HCT116 (cell line): ENCODE measurements around the gene PIM3. TPM values are rescaled to one million over a fixed set of nuclear protein-coding genes. Genes with fewer than 3 reads are reported as not detected.

ENCODE experiments used
- ATAC-seq: fragments of 200-7000 bp; cut with Tn5 transposase; 2 replicates; pipeline ENCODE4 v1.9.1; 2020; ENCODE audit warnings: mild to moderate bottlenecking, moderate library complexity
- BruUV-seq: library from RNA; stranded (reverse); fragments of 400-500 nt; replicated peaks from 2 replicates; lab custom pipeline; 2021; lab: Mats Ljungman, UMichigan
- CTCF ChIA-PET: fragments of 300-600 bp; sonication (Branson Sonifier 250); formaldehyde crosslinking; loops from one replicate; lab custom pipeline; 2021; ENCODE audit warnings: antibody characterized with exemption; lab: Charles Lee
- POLR2A ChIA-PET: fragments of 300-600, 350-600 bp; sonication (Branson Sonifier 250); formaldehyde crosslinking; loops from one replicate; lab custom pipeline; 2021; ENCODE audit warnings: antibody characterized with exemption; lab: Charles Lee
- RAD21 ChIA-PET, 2 experiments: fragments of 300-600 bp; sonication (Branson Sonifier 250); formaldehyde crosslinking; loops; one replicate each; lab custom pipeline; 2023; ENCODE audit warnings: low total read pairs in 2 of 2; ENCODE audit not compliant: uncharacterized antibody in 2 of 2, unreplicated experiment in 2 of 2, low non-redundant PET in 1 of 2; lab: Charles Lee
- DNase-seq: peaks from one replicate; pipeline ENCODE4 v3.0.0-alpha.2; 2010; ENCODE audit warnings: low read depth, low spot score
- H2AFZ ChIP-seq: fragments of 200-600 bp; shearing (Covaris generic), sonication (generic); 2 replicates; pipeline ENCODE4 v1.6.1; 2017; ENCODE audit warnings: low read depth, mixed run types, mixed read lengths, antibody characterized with exemption, low read length; ENCODE audit not compliant: poor library complexity, severe bottlenecking
- H3K27ac ChIP-seq: 2 replicates; pipeline ENCODE4 v1.5.1; 2012; ENCODE audit warnings: low read depth, low read length
- H3K27me3 ChIP-seq: fragments of 200-600 bp; sonication (generic); 2 replicates; pipeline ENCODE4 v1.6.1; 2016; ENCODE audit warnings: mixed run types, low read length, mixed read lengths; ENCODE audit not compliant: insufficient read depth
- H3K36me3 ChIP-seq, 2 experiments: fragments of 200-500 bp in 1 of 2; fragments of 200-600 bp in 1 of 2; sonication (Bioruptor generic) in 1 of 2; sonication (generic) in 1 of 2; 2 replicates each; pipeline versions ENCODE4 v1.5.1 to v1.6.1; 2014 to 2016; ENCODE audit warnings: low read length in 2 of 2, inconsistent platforms in 1 of 2, mixed read lengths in 1 of 2, mixed run types in 1 of 2; ENCODE audit not compliant: insufficient read depth in 2 of 2, control insufficient read depth in 1 of 2
- H3K4me1 ChIP-seq, 2 experiments: fragments of 200-600 bp in 1 of 2; sonication (generic) in 1 of 2; 2 replicates each; pipeline versions ENCODE4 v1.5.1 to v1.6.1; 2012 to 2017; ENCODE audit warnings: low read length in 2 of 2, inconsistent platforms in 1 of 2, mild to moderate bottlenecking in 1 of 2, mixed read lengths in 1 of 2, mixed run types in 1 of 2, moderate library complexity in 1 of 2; ENCODE audit not compliant: insufficient read depth in 2 of 2, control insufficient read depth in 1 of 2
- H3K4me2 ChIP-seq: fragments of 200-600 bp; sonication (generic); 2 replicates; pipeline ENCODE4 v1.6.1; 2017; ENCODE audit warnings: mixed run types, low read length, mixed read lengths
- H3K4me3 ChIP-seq, 2 experiments: fragments of 200-600 bp in 1 of 2; sonication (generic) in 1 of 2; replicated peaks in 1 of 2; 2 replicates each; pipeline ENCODE4 v1.5.1; 2011 to 2016; ENCODE audit warnings: low read length in 2 of 2, control low read depth in 1 of 2, low read depth in 1 of 2, mild to moderate bottlenecking in 1 of 2, mixed read lengths in 1 of 2, mixed run types in 1 of 2
- H3K79me2 ChIP-seq: fragments of 200-600 bp; sonication (generic); 2 replicates; pipeline ENCODE4 v1.6.1; 2017; ENCODE audit warnings: mild to moderate bottlenecking, mixed run types, low read length, moderate library complexity, mixed read lengths; ENCODE audit not compliant: insufficient read depth
- H3K9ac ChIP-seq: fragments of 200-600 bp; sonication (generic); 2 replicates; pipeline ENCODE4 v1.6.1; 2016; ENCODE audit warnings: low read length, mixed read lengths
- H3K9me2 ChIP-seq: fragments of 200-600 bp; sonication (generic), shearing (Covaris generic); 2 replicates; pipeline ENCODE4 v1.6.1; 2017; ENCODE audit warnings: mixed run types, mild to moderate bottlenecking, moderate library complexity; ENCODE audit not compliant: insufficient read depth
- H3K9me3 ChIP-seq, 2 experiments: fragments of 200-500 bp in 1 of 2; fragments of 200-600 bp in 1 of 2; sonication (Bioruptor generic) in 1 of 2; sonication (generic) in 1 of 2; 2 replicates each; pipeline ENCODE4 v1.6.1; 2014 to 2017; ENCODE audit warnings: low read length in 2 of 2, mixed read lengths in 2 of 2, inconsistent platforms in 1 of 2, low read depth in 1 of 2, mild to moderate bottlenecking in 1 of 2, mixed run types in 1 of 2, moderate library complexity in 1 of 2; ENCODE audit not compliant: control insufficient read depth in 1 of 2, insufficient read depth in 1 of 2
- H4K20me1 ChIP-seq: fragments of 200-600 bp; sonication (generic), shearing (Covaris generic); 2 replicates; pipeline ENCODE4 v1.6.1; 2017; ENCODE audit warnings: mixed run types, mild to moderate bottlenecking, moderate library complexity; ENCODE audit not compliant: insufficient read depth
- CBX3 ChIP-seq: IDR thresholded peaks from 2 replicates; pipeline ENCODE4 v1.6.1; 2012; ENCODE audit warnings: low read depth
- CEBPB ChIP-seq: IDR thresholded peaks from 2 replicates; pipeline ENCODE4 v1.6.1; 2012; ENCODE audit warnings: low read depth
- EZH2phosphoT487 ChIP-seq: fragments of 200-600 bp; IDR thresholded peaks from 2 replicates; pipeline ENCODE4 v1.6.1; 2018; ENCODE audit warnings: antibody characterized with exemption, borderline replicate concordance
- RAD21 ChIP-seq: IDR thresholded peaks from 2 replicates; pipeline ENCODE4 v1.6.1; 2012; ENCODE audit warnings: low read depth, mild to moderate bottlenecking
- REST ChIP-seq: IDR thresholded peaks from 2 replicates; pipeline ENCODE4 v1.6.1; 2012; ENCODE audit warnings: low read depth
- TCF7L2 ChIP-seq: IDR thresholded peaks from 2 replicates; pipeline ENCODE4 v1.7.0; 2011; ENCODE audit warnings: borderline replicate concordance, inconsistent platforms; ENCODE audit not compliant: insufficient read depth, insufficient read length; ENCODE audit errors: extremely low read depth
- intact Hi-C: fragments of 100-400 bp; cut with micrococcal nuclease; formaldehyde crosslinking; loops from 2 replicates; pipeline ENCODE4 v1.10.0; 2022
- total RNA-seq: library from RNA; stranded (reverse); gene quantifications from one replicate; pipeline ENCODE4 v1.2.1, GENCODE V29; 2021; ENCODE audit not compliant: unreplicated experiment
- TF ChIP-seq, protein P1 (sequence below): IDR thresholded peaks from 2 replicates; pipeline ENCODE4 v1.6.1; 2011; ENCODE audit warnings: mild to moderate bottlenecking, low read length, moderate library complexity; ENCODE audit not compliant: insufficient replicate concordance; ENCODE audit errors: extremely low read depth

The PIM3 gene
- total RNA-seq, 1 experiment from 2014 or later, result 116 TPM

DNA sequence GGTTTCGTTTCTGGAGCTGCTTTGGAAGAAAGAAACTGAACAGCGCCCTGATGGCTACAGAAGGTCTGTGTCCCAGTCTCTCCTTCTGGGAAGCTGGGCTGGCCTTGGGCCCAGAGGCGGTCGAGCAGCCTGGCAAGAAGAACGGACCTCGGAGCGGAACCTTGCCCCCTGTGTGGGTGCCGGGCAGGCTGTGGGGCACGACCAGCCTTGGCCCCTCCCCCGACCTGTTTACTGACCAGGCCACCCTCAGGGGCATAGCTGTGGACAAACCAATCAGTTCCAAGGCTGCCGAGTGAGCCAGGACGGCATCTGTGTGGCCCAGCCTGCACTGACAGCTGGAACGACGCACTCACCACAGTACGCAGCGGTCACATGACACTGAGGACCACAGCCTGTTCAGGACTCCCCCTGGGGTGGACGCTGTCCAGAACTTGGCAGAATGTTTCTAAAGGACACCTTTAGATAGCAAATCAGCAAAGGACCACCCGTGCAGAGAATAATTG, 7.2 kb downstream of the PIM3 start:
- no TSS peak for BruUV-seq
- RAD21 ChIA-PET, result no interaction called here
- intact Hi-C loops, result no loop called here
- no peak for TF ChIP-seq CEBPB
- no peak for TF ChIP-seq RAD21
- TF ChIP-seq, protein P1, sequence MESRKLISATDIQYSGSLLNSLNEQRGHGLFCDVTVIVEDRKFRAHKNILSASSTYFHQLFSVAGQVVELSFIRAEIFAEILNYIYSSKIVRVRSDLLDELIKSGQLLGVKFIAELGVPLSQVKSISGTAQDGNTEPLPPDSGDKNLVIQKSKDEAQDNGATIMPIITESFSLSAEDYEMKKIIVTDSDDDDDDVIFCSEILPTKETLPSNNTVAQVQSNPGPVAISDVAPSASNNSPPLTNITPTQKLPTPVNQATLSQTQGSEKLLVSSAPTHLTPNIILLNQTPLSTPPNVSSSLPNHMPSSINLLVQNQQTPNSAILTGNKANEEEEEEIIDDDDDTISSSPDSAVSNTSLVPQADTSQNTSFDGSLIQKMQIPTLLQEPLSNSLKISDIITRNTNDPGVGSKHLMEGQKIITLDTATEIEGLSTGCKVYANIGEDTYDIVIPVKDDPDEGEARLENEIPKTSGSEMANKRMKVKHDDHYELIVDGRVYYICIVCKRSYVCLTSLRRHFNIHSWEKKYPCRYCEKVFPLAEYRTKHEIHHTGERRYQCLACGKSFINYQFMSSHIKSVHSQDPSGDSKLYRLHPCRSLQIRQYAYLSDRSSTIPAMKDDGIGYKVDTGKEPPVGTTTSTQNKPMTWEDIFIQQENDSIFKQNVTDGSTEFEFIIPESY, result no peak
- no peak for TF ChIP-seq CBX3
- peaks cover 13% of the 10 kb centered on the region; the same call in 1 of the 2 replicates for H4K20me1 ChIP-seq
- DNase-seq (no peak), ATAC-seq (no peak)
- no peaks in the 10 kb centered on the region for H3K9me3 ChIP-seq
- peaks cover 42 to 85% of the 10 kb centered on the region in 2 experiments for H3K4me1 ChIP-seq
- H3K27me3 ChIP-seq, result no peaks in the 10 kb centered on the region
- POLR2A ChIA-PET, result interaction anchor here (0.6 kb wide), 1 partner anchor 33 kb away, joined by 4 read pairs; no protein-coding TSS in a partner anchor
- H3K9me2 ChIP-seq, result no peaks in the 10 kb centered on the region
- H3K36me3 ChIP-seq, result peaks cover 18 to 22% of the 10 kb centered on the region in 2 experiments; a peak in 3 of 4 replicates
- no peak overlapping the region for H3K4me3 ChIP-seq
- H3K9ac ChIP-seq, result no peak overlapping the region
- H2AFZ ChIP-seq, result no peak overlapping the region
- H3K27ac ChIP-seq, result peak overlapping the region; percentile 48; the same call in 1 of the 2 replicates
- no peak overlapping the region for H3K4me2 ChIP-seq
- H3K79me2 ChIP-seq, result peaks cover 27% of the 10 kb centered on the region
- CTCF ChIA-PET, result no interaction called here

DNA sequence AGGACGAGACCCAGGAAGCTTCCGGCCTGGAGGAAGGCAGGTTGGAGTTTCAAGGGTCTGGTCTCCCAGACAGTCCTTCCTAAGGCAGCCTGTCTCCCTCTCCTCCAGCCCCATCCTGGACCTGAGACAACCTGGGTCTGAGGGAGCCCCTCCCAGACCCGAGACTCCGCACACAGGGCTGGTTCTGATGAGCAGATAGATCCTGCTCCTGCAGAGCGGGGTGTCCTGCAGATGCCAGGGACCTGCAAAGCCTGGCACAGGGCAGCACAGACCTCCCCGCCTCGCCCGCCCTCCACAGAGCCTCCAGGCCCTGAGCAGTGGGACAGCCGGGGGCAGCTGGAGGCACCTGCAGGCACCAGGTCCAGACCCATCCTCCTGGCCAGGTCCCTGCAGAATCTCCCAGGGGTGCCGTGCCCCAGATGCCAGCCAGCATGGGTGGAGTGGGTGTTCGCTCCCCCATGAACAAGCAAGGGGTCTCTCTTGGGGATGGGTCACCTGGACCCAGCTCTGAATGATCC, 7.8 kb downstream of the PIM3 start:
- Histone ChIP-seq H3K27ac (peak overlapping the region; percentile 70; the same call in 1 of the 2 replicates), H3K9ac (no peak overlapping the region), H3K4me1 (peaks cover 40 to 85% of the 10 kb centered on the region in 2 experiments), H3K36me3 (peaks cover 12 to 15% of the 10 kb centered on the region in 2 experiments; a peak in 3 of 4 replicates), H3K9me2 (no peaks in the 10 kb centered on the region), H3K9me3 (no peaks in the 10 kb centered on the region), H3K4me3 (no peak overlapping the region), H3K4me2 (no peak overlapping the region), H2AFZ (no peak overlapping the region), H3K27me3 (no peaks in the 10 kb centered on the region), H3K79me2 (peaks cover 21% of the 10 kb centered on the region), H4K20me1 (peaks cover 8% of the 10 kb centered on the region; the same call in 1 of the 2 replicates)
- ATAC-seq, result no peak
- intact Hi-C loops, result no loop called here
- ChIA-PET POLR2A (no interaction called here), CTCF (no interaction called here), RAD21 (no interaction called here)
- DNase-seq, result no peak
- BruUV-seq, result no TSS peak
- TF ChIP-seq CBX3 (no peak), EZH2phosphoT487 (no peak), TCF7L2 (no peak), REST (no peak)
